T-helper 1 cell (primary cell): Measurements from ENCODE around the gene PTPRJ.

Experiments used
- DNase-seq, 5 donors: peaks; one replicate each; pipeline ENCODE4 v3.0.0-alpha.2; 2012 to 2020

Gene PTPRJ

GRCh38 chr11:48073031-48073861, 92.9 kb downstream of the PTPRJ start:
- no peak for DNase-seq

GRCh38 chr11:48074425-48075181, 94.2 kb downstream of the PTPRJ start:
- DNase-seq: no peak

- no peak for DNase-seq
These were observed 95.3 kb downstream of the PTPRJ start for GRCh38 chr11:48075637-48076036.

- no peak for DNase-seq
These were observed 96.9 kb downstream of the PTPRJ start for GRCh38 chr11:48077251-48077650.

- no peak for DNase-seq
These were observed 98.3 kb downstream of the PTPRJ start for GRCh38 chr11:48078689-48079088.

DNA sequence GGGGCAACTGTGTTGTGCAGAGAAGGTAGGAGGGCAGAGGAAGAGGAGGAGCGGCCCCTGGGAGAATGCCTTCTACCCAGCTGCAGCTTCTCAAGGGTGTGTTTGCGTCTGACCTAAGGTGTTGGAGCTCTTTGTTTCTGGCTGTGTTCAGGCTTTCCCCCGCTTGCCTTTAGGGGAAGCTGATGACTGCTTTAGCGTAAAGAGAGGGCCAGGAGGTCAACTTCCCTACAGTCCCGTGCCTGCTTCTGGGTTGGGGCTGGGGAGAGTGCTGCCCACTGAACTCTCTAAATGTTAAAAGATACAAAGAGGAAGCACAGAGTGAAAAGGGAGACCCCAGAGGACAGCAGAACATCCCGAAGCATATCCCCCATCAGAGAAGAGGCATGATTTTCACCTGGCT, 99.2 kb downstream of the PTPRJ start:
- DNase-seq: no peak

- DNase-seq: no peak
These were observed 100.0 kb downstream of the PTPRJ start for GRCh38 chr11:48080301-48080861.

DNA sequence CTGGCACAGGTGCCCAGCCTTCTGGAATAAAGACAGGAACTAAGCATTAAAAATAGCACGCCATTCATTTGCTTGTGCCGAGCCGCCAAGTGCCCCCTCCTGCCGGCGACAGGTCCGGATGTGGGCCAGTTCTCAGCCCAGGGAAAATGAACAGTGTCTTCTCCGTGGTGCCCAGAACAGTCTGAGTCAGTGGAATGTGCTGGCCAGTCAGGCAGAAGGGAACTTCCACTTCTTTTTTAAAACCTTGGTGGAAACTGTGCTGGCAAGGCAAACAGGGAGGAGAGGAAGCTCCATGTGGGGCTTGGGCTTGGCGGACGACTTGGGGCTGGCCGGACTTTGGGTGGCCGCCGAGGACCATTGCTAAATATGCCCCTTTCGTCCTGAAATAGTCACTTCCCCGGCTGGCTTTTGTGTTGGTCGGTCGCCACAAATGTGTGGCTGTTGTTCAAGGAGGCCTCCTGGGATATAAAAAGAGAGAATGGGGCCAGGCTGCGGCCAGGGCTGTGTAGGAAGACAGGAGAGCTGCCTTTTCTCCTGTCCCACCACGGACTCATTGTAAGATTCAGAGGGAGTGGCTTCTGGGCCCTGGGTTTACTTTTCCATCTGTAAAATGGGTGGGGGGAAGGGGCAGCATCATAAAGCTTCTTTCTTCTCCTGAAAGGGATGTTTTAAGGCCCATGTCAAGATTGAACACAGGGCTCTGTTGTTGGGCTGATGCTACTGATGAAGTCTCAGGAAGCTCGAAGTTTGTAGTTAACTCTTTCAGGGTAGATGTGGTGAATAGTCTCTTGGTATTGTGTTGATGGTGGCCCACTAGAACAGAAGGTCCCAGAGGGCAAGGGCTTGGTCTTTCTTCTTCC, 101.0 kb downstream of the PTPRJ start:
- no peak for DNase-seq

- no peak for DNase-seq
These were observed 102.4 kb downstream of the PTPRJ start for GRCh38 chr11:48082771-48083170.

- no peak for DNase-seq
These were observed 103.1 kb downstream of the PTPRJ start for GRCh38 chr11:48083421-48083820.

DNA sequence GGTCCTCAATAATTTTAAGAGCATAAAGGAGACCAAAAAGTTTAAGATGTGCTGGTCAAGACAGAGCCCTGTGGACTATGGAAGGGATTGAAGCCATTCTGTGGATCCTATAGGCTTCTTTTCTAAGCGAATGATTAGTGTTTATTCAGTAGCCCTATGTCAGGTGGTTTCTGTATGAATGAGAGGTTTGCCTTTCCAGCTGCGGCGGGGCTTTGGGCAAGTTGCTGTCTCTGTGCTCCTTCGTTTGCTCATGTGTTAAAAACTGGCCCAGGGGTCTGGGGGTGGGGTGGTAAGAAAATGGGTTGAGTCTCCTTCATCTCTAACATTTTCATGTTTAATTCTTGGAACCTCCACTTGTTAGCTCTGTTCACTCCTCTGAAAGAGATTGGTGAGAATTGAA, 105.3 kb downstream of the PTPRJ start:
- DNase-seq: no peak

- no peak for DNase-seq
These were observed 107.1 kb downstream of the PTPRJ start for GRCh38 chr11:48087422-48087821.

DNA sequence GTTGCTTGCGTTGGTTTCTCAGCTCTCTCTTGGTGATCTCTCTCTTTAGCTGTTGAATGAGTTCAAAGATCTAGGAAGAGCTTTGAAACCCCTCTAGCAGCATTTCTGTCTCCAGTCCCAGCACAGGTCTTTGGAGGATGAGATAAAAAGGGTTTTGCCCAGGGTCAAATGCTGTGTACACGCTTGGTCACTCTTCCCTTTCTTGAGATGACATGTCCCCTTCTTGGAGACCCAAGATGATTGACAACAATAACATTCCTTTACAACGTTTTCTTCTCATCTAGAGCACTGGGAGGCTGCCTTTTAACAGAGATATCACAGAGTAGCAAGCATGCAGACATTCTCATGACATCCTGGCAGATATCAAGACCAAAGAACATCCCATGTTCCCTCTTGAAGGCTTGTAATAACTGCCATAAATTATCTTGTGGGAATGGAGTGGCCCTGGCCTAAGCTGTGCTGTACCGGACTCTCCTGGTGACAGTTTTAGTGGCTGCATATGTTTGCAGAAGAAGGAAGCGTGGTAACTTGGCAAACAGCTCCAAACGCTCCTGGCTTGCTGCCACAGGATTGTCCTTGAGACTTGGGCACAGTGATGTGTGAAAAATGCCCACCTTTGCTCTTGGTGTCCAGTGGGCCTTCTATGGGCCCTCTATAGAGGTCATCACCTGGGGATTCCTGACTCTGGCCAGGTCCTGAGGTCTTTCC, 107.8 kb downstream of the PTPRJ start:
- no peak for DNase-seq

GRCh38 chr11:48088682-48089050, 108.3 kb downstream of the PTPRJ start:
- DNase-seq: no peak

- DNase-seq: no peak
These were observed 109.8 kb downstream of the PTPRJ start for GRCh38 chr11:48090174-48090573.

GRCh38 chr11:48091426-48092102, 111.2 kb downstream of the PTPRJ start:
- DNase-seq: no peak

- DNase-seq: no peak
These were observed 113.0 kb downstream of the PTPRJ start for GRCh38 chr11:48093323-48093722.

GRCh38 chr11:48093795-48094642, 113.7 kb downstream of the PTPRJ start:
- DNase-seq: no peak

DNA sequence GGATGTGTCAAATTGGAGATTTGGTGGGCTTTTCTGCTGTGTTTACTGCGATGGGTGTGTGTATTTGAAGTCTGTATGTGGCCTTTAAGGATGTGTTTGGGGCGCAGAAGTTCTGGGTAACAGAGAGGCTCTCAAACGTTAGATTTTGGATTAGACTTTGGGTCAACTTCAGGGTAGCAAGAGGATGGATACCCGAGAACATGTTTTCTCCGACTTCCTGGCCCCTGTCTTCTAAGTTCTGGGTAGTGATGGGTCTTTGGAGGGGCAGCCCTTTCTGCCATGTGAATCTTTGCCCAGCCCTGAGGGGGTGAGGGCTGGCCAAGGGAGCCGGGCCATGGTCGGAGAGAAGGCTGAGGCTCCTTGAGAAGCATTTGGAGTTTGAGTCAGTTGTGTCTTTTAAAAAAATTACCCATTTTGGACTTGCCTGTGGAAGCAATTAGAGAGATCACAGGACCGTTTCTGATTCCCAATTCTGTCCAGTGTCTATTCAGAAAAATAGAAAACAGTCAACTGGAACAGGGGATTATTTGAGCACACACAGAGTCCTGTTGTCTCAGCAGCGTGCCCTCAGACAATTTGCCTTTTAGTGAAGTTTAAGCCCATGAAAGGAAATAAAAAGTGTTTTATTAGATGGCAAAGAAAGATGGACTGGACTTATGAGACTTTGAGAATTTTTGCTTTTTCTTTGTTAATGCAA, 114.4 kb downstream of the PTPRJ start:
- no peak for DNase-seq
